Neural cell (in vitro differentiated cells): ENCODE measurements around the gene EPHA8. TPM values are rescaled to one million over a fixed set of nuclear protein-coding genes. Genes with fewer than 3 reads are reported as not detected.

Experiments
- H2AFZ ChIP-seq: fragments of 200-600, 300-800 bp; sonication (generic), shearing (Covaris generic); 2 replicates; pipeline ENCODE4 v1.6.0; 2014; ENCODE audit warnings: low read depth, mild to moderate bottlenecking, antibody characterized with exemption, low read length, moderate library complexity
- H3F3A ChIP-seq: fragments of 200-600 bp; shearing (Covaris generic); 2 replicates; pipeline ENCODE4 v1.6.1; 2016; ENCODE audit warnings: mild to moderate bottlenecking, moderate library complexity, mixed read lengths, antibody characterized with exemption, low read length; ENCODE audit not compliant: insufficient read depth, poor library complexity, severe bottlenecking
- H3K27ac ChIP-seq: fragments of 200-600, 300-800 bp; sonication (generic), shearing (Covaris generic); 2 replicates; pipeline ENCODE4 v1.5.1; 2014; ENCODE audit warnings: mild to moderate bottlenecking, low read length, moderate library complexity
- H3K27me3 ChIP-seq: fragments of 300-800, 200-600 bp; sonication (generic), shearing (Covaris generic); 2 replicates; pipeline ENCODE4 v1.6.0; 2014; ENCODE audit warnings: mild to moderate bottlenecking, low read depth, low read length, moderate library complexity; ENCODE audit not compliant: insufficient read depth
- H3K36me3 ChIP-seq: fragments of 300-800, 200-600 bp; sonication (generic), shearing (Covaris generic); 2 replicates; pipeline ENCODE4 v1.5.1; 2014; ENCODE audit warnings: mild to moderate bottlenecking, antibody characterized with exemption, low read length, moderate library complexity; ENCODE audit not compliant: insufficient read depth
- H3K4me2 ChIP-seq: fragments of 300-800, 200-600 bp; sonication (generic), shearing (Covaris generic); 2 replicates; pipeline ENCODE4 v1.6.0; 2014; ENCODE audit warnings: mild to moderate bottlenecking, low read length
- H3K4me3 ChIP-seq: fragments of 300-800, 200-600 bp; sonication (generic), shearing (Covaris generic); 2 replicates; pipeline ENCODE4 v1.5.1; 2014; ENCODE audit warnings: mild to moderate bottlenecking, low read length, moderate library complexity
- H3K79me2 ChIP-seq: fragments of 200-600 bp; shearing (Covaris generic); replicated peaks from 2 replicates; pipeline ENCODE4 v1.6.0; 2014; ENCODE audit warnings: mild to moderate bottlenecking, low read length, moderate library complexity; ENCODE audit not compliant: insufficient read depth
- H3K9ac ChIP-seq: fragments of 300-800, 200-600 bp; sonication (generic), shearing (Covaris generic); 2 replicates; pipeline ENCODE4 v1.6.1; 2016; ENCODE audit warnings: mild to moderate bottlenecking, low read length, mixed read lengths
- H3K9me2 ChIP-seq: fragments of 200-600 bp; shearing (Covaris generic); 2 replicates; pipeline ENCODE4 v1.6.1; 2016; ENCODE audit warnings: mild to moderate bottlenecking, low read length, mixed read lengths; ENCODE audit not compliant: insufficient read depth
- H3K9me3 ChIP-seq: fragments of 200-600, 300-800 bp; sonication (generic), shearing (Covaris generic); 2 replicates; pipeline ENCODE4 v1.6.1; 2016; ENCODE audit warnings: mild to moderate bottlenecking, mixed run types, low read length, moderate library complexity, mixed read lengths
- H4K20me1 ChIP-seq: fragments of 200-600 bp; shearing (Covaris generic); 2 replicates; pipeline ENCODE4 v1.6.1; 2016; ENCODE audit warnings: mild to moderate bottlenecking, mixed run types; ENCODE audit not compliant: insufficient read depth
- EP300 ChIP-seq: fragments of 450-650 bp; conservative IDR thresholded peaks from 2 replicates; pipeline ENCODE4 v1.6.1; 2014; ENCODE audit warnings: antibody characterized with exemption, mild to moderate bottlenecking, moderate library complexity; ENCODE audit not compliant: poor library complexity, severe bottlenecking
- EZH2 ChIP-seq: fragments of 200-600, 300-800 bp; shearing (Covaris generic), sonication (generic); IDR thresholded peaks from 2 replicates; pipeline ENCODE4 v1.6.1; 2014; ENCODE audit warnings: antibody characterized with exemption, low read length, borderline replicate concordance, mild to moderate bottlenecking; ENCODE audit not compliant: insufficient read depth, poor library complexity, severe bottlenecking
- MXI1 ChIP-seq: fragments of 450-650 bp; conservative IDR thresholded peaks from 2 replicates; pipeline ENCODE4 v1.6.1; 2014; ENCODE audit warnings: antibody characterized with exemption, mild to moderate bottlenecking; ENCODE audit not compliant: poor library complexity, severe bottlenecking
- POLR2AphosphoS5 ChIP-seq: IDR thresholded peaks from 2 replicates; pipeline ENCODE4 v1.6.1; 2012
- RAD21 ChIP-seq: fragments of 450-650 bp; conservative IDR thresholded peaks from 2 replicates; pipeline ENCODE4 v1.6.1; 2014; ENCODE audit warnings: antibody characterized with exemption, mild to moderate bottlenecking, moderate library complexity
- SMC3 ChIP-seq: fragments of 450-650 bp; conservative IDR thresholded peaks from 2 replicates; pipeline ENCODE4 v1.6.1; 2014; ENCODE audit warnings: antibody characterized with exemption, mild to moderate bottlenecking, moderate library complexity; ENCODE audit not compliant: poor library complexity
- TAF1 ChIP-seq: IDR thresholded peaks from 2 replicates; pipeline ENCODE4 v1.6.1; 2012; ENCODE audit warnings: low read depth
- polyA plus RNA-seq: library from polyadenylated mRNA; depleted of rRNA; stranded (reverse); fragments of >200 nt; gene quantifications from 2 replicates; pipeline ENCODE4 v1.2.3, GENCODE V29; 2014
- TF ChIP-seq, protein P1 (sequence below): fragments of 450-650 bp; IDR thresholded peaks from 2 replicates; pipeline ENCODE4 v1.5.1; 2014; ENCODE audit warnings: antibody characterized with exemption, mild to moderate bottlenecking, moderate library complexity; ENCODE audit not compliant: poor library complexity, severe bottlenecking
- TF ChIP-seq, protein P2 (sequence below): IDR thresholded peaks from 2 replicates; pipeline ENCODE4 v1.6.1; 2012; ENCODE audit warnings: borderline replicate concordance

EPHA8 gene
- polyA plus RNA-seq, 1 donor from 2014 or later: 4.7 TPM

DNA sequence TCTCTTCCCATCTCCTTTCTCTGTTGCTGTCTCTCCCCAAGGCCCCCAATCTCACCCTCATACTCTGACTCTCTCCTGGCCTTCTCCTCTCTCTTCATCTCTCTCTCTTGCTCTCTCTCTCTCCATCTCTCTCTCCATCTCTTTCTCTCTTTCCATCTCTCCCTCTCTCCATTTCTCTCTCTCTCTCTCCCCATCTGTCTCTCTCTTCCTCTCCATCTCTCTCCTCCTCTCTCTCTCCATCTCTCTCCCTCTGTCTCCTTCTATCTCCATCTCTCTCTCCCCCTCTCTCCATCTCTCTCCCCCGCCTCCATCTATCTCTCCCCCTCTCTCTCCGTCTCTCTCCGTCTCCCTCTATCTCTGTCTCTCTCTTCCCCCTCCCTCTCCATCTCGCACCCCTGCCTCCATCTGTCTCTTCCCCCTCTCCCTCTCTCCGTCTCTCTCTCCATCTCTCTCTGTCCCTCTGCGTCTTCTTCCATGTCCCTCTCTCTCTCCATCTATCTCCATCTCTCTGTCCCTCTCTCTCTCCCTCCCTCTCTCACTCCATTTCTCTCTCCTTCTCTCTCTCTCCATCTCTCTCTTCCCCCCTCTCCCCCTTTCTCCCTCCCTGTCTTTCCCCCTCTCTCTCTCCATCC is 16.0 kb upstream of the EPHA8 start:
- Histone ChIP-seq H3K4me3 (peak overlapping the region; percentile 50), H3K27ac (peak overlapping the region; percentile 74), H3K36me3 (no peaks in the 10 kb centered on the region), H3K27me3 (no peaks in the 10 kb centered on the region), H3F3A (no peaks in the 10 kb centered on the region), H3K9me2 (no peaks in the 10 kb centered on the region), H4K20me1 (no peaks in the 10 kb centered on the region), H3K4me2 (peak overlapping the region; percentile 39), H2AFZ (no peak overlapping the region), H3K9ac (peak overlapping the region; percentile 53), H3K79me2 (no peaks in the 10 kb centered on the region), H3K9me3 (no peaks in the 10 kb centered on the region)
- TF ChIP-seq EP300 (no peak), SMC3 (no peak), TAF1 (no peak)

DNA sequence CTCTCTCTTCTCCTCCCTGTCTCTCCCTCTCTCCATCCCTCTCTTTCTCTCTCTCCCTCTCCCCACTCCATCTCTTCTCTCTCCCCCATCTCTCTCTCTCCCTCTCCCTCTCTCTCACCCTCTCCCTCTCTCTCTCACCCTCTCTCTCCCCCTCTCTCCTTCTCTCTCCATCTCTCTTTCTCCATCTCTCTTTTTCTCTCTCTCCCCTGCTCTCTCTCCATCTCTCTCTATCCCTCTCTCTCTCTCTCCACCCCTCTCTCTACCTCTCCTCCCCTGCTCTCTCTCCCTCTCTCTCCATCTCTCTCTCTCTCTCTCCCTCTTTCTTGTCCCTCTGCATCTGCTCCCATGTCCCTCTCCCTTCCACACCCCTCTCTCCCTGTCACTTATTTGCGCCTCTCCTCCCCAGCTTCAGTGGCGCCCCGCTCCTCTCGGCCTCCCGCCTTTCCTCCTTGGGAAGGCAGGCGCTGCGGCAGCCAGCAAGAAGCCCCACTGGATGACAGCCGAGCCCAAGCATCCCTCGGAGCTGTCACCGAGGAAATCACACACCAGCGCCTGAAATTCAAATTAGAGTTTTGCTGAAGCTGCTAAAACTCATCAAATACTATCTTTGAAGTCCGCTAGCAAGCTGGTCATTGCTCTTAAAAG is 15.3 kb upstream of the EPHA8 start:
- Histone ChIP-seq H3K9me3 (no peaks in the 10 kb centered on the region), H3K27ac (peak overlapping the region; percentile 74), H3K9me2 (no peaks in the 10 kb centered on the region), H3K4me2 (peak overlapping the region; percentile 39), H3K36me3 (no peaks in the 10 kb centered on the region), H2AFZ (peak overlapping the region; percentile 19), H3K9ac (peak overlapping the region; percentile 53), H3K27me3 (no peaks in the 10 kb centered on the region), H4K20me1 (no peaks in the 10 kb centered on the region), H3K4me3 (peak overlapping the region; percentile 50), H3F3A (no peaks in the 10 kb centered on the region), H3K79me2 (no peaks in the 10 kb centered on the region)
- TF ChIP-seq POLR2AphosphoS5: peak; percentile 36
- peak; percentile 53 for TF ChIP-seq EP300
- TF ChIP-seq, protein P1, sequence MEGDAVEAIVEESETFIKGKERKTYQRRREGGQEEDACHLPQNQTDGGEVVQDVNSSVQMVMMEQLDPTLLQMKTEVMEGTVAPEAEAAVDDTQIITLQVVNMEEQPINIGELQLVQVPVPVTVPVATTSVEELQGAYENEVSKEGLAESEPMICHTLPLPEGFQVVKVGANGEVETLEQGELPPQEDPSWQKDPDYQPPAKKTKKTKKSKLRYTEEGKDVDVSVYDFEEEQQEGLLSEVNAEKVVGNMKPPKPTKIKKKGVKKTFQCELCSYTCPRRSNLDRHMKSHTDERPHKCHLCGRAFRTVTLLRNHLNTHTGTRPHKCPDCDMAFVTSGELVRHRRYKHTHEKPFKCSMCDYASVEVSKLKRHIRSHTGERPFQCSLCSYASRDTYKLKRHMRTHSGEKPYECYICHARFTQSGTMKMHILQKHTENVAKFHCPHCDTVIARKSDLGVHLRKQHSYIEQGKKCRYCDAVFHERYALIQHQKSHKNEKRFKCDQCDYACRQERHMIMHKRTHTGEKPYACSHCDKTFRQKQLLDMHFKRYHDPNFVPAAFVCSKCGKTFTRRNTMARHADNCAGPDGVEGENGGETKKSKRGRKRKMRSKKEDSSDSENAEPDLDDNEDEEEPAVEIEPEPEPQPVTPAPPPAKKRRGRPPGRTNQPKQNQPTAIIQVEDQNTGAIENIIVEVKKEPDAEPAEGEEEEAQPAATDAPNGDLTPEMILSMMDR: peak; percentile 31
- peak; percentile 37 for TF ChIP-seq SMC3
- TF ChIP-seq MXI1: no peak
- no peak for TF ChIP-seq EZH2
- TF ChIP-seq, protein P2, sequence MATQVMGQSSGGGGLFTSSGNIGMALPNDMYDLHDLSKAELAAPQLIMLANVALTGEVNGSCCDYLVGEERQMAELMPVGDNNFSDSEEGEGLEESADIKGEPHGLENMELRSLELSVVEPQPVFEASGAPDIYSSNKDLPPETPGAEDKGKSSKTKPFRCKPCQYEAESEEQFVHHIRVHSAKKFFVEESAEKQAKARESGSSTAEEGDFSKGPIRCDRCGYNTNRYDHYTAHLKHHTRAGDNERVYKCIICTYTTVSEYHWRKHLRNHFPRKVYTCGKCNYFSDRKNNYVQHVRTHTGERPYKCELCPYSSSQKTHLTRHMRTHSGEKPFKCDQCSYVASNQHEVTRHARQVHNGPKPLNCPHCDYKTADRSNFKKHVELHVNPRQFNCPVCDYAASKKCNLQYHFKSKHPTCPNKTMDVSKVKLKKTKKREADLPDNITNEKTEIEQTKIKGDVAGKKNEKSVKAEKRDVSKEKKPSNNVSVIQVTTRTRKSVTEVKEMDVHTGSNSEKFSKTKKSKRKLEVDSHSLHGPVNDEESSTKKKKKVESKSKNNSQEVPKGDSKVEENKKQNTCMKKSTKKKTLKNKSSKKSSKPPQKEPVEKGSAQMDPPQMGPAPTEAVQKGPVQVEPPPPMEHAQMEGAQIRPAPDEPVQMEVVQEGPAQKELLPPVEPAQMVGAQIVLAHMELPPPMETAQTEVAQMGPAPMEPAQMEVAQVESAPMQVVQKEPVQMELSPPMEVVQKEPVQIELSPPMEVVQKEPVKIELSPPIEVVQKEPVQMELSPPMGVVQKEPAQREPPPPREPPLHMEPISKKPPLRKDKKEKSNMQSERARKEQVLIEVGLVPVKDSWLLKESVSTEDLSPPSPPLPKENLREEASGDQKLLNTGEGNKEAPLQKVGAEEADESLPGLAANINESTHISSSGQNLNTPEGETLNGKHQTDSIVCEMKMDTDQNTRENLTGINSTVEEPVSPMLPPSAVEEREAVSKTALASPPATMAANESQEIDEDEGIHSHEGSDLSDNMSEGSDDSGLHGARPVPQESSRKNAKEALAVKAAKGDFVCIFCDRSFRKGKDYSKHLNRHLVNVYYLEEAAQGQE: peak; percentile 20
- TF ChIP-seq RAD21: peak; percentile 53
- TF ChIP-seq TAF1: no peak
